Measurements from ENCODE around the gene AMER3.

Gene AMER3

DNA sequence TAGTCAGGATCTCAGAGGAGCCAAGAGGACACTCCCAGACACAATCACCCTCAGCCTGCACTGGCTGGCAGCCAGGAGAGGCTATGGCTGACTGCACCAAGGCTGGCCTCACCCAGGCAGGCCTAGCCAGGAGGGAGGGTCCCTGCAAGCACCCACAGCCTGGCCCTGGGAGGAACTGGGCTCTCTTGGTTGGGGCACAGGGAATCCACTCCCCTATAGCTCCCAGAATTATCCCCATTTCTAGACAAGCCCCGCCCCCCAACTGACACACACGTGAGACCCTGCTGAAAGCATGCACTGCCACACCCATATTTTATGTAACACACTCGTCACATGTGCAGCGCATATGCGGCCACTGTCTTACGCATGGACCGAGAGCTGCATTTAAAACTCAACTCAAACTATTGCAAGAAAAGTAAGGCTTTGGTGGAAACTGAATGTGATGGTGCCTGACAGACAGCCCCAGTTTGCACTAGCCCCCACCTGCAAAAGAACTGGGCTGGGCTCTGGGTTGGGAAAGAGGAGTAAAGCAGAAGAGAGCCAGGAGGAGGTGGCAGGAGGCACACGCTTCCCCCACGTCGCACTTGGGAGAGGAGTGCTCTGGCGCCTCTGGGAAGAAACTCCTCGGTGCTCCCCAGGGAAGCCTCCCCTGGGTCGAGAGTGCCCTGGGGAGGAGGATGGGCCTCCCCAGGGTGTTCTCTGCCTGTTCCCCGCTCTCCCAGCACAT is 52.5 kb downstream of the AMER3 start:
- DNase-seq (ENCODE audit: low read depth), result peak; percentile 23
- TF ChIP-seq, protein P1, sequence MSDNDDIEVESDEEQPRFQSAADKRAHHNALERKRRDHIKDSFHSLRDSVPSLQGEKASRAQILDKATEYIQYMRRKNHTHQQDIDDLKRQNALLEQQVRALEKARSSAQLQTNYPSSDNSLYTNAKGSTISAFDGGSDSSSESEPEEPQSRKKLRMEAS (IDR thresholded peaks at IDR 0.05; ENCODE audit: low read depth, low read length), result no peak
- TF ChIP-seq MYC (IDR thresholded peaks at IDR 0.05; ENCODE audit: low read depth, low read length), result no peak
- TF ChIP-seq, protein P2, sequence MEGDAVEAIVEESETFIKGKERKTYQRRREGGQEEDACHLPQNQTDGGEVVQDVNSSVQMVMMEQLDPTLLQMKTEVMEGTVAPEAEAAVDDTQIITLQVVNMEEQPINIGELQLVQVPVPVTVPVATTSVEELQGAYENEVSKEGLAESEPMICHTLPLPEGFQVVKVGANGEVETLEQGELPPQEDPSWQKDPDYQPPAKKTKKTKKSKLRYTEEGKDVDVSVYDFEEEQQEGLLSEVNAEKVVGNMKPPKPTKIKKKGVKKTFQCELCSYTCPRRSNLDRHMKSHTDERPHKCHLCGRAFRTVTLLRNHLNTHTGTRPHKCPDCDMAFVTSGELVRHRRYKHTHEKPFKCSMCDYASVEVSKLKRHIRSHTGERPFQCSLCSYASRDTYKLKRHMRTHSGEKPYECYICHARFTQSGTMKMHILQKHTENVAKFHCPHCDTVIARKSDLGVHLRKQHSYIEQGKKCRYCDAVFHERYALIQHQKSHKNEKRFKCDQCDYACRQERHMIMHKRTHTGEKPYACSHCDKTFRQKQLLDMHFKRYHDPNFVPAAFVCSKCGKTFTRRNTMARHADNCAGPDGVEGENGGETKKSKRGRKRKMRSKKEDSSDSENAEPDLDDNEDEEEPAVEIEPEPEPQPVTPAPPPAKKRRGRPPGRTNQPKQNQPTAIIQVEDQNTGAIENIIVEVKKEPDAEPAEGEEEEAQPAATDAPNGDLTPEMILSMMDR (IDR thresholded peaks at IDR 0.05; ENCODE audit: low read depth, low read length), result no peak
- TF ChIP-seq POLR2A (IDR thresholded peaks at IDR 0.05; ENCODE audit: extremely low read depth, insufficient read length), result no peak
- H3K4me3 ChIP-seq (ENCODE audit: low read depth, low read length), result no peak overlapping the region

DNA sequence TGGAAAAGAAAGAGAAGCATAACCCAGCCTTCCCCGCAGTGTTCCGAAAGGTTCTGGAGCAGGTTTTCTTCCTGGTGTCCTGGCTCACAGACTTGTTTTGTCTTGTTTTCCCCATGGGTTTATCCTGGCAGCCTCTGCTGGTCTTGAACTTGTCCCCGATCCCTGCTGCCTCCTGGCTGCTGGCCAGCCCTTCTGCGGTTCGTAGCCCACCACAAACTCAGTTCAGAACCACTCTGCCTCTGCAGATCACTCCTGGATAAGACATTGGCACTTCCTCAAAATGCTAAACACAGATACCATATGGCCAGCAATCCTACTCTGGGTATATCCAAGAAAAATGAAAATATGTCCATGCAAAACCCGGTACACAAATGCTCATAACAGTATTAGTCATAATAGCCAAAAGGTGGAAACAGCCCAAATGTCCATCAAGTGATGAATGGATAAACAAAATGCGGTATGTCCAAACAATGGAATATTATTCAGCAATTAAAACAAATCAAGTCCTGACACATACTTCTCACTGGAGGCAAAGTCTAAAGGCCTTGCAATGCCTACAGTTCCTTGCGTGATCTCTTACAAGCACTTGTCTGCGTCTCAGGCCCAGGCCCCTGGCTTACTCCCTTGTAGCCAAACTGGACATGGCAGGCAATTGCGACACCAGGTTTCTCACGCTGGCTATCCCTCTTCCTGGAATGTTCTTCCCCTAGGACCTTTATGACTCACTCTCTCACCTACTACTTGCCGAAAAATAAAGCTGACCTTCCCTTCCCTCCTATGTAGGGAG is 53.3 kb downstream of the AMER3 start:
- 0 out of 2 replicates have a peak, but pooled peaks have one; percentile 12 for TF ChIP-seq MYC (IDR thresholded peaks at IDR 0.05; ENCODE audit: low read depth, low read length)
- TF ChIP-seq, protein P2 (IDR thresholded peaks at IDR 0.05; ENCODE audit: low read depth, low read length), result no peak
- peak; percentile 88 for DNase-seq (ENCODE audit: low read depth)
- no peak overlapping the region for H3K4me3 ChIP-seq (ENCODE audit: low read depth, low read length)

DNA sequence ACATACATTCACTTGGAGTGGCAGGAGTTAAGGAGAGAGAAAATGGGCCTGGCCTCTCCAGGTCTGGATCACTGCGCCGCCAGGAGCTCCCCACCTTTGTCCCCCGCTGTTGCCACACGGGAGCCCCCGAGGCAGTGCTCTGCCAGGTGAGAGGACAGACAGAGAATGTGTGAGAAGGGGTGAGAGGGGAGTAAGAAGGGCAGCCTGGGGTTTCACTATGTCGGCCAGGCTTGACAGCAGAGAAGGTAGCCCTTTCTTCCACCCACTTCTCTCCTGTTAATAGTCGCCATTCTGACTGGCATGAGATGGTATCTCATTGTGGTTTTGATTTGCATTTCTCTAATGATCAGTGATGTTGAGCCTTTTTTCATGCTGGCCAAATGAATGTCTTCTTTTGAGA is 55.1 kb downstream of the AMER3 start:
- DNase-seq (ENCODE audit: low read depth), result no peak
- no peak overlapping the region for H3K4me3 ChIP-seq (ENCODE audit: low read depth, low read length)
- TF ChIP-seq MYC (IDR thresholded peaks at IDR 0.05; ENCODE audit: low read depth, low read length) (no peak), POLR2A (IDR thresholded peaks at IDR 0.05; ENCODE audit: extremely low read depth, insufficient read length) (no peak)
- TF ChIP-seq, protein P2 (IDR thresholded peaks at IDR 0.05; ENCODE audit: low read depth, low read length), result no peak
- TF ChIP-seq, protein P1 (IDR thresholded peaks at IDR 0.05; ENCODE audit: low read depth, low read length), result no peak

DNA sequence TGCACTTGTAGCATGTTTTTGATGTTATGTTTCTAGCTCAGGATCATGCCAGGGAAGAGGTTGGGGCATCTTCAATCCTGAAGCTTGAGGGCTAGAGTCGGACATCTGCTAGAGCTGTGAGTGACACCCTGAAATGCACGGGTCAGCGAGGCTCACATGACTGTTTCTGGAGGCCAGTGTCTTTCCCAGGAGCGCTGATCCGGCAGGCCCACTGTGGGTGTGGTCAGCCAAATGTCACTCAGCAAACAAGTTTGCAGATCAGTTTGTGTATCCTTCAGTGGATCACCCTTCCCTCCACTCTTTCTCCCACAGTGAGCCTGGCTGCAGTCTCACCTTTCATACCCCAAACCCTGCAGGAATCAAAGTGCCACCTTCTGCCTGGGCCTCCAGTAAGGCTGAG is 58.4 kb downstream of the AMER3 start:
- no peak for DNase-seq (ENCODE audit: low read depth)
- TF ChIP-seq MYC (IDR thresholded peaks at IDR 0.05; ENCODE audit: low read depth, low read length) (no peak), POLR2A (IDR thresholded peaks at IDR 0.05; ENCODE audit: extremely low read depth, insufficient read length) (no peak)
- TF ChIP-seq, protein P1 (IDR thresholded peaks at IDR 0.05; ENCODE audit: low read depth, low read length), result no peak
- TF ChIP-seq, protein P2 (IDR thresholded peaks at IDR 0.05; ENCODE audit: low read depth, low read length), result no peak
- no peak overlapping the region for H3K4me3 ChIP-seq (ENCODE audit: low read depth, low read length)

DNA sequence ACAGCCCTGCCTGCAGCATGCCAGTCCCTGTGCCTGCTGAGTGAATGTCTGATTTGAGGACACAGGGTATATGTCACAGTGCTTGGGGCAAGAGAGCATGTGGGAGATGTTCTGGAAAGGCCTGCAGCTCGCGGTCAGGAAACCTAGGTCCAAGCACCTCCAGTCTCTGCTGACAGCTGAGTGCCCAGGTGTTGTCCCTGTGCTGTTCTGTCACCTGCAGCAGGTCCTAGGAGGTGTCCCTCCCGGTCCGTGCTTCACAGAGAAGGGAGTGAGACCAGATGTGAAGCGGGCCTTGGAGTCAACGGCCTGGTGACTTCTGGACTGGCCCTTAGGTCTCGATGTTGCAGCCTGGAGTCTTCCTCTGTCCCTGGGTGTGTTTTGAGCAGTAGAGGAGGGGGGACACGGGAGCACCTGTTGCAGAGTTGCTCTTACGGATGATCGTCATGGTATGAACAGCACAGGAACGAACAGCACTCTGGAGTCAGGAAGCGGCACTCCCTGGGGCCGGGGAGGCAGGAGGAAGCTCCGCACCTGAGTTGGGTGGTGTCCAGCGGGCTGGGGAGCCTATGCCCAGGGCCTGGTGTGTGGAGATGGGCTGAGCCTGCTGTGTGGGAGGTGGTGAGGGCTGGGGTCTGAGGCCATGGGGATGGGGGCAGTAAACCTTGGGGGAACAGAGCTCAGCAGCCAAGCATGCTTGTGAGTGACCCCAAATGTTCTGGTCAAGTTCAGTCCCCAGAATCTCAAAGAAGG is 59.8 kb downstream of the AMER3 start:
- no peak for DNase-seq (ENCODE audit: low read depth)
- no peak overlapping the region for H3K4me3 ChIP-seq (ENCODE audit: low read depth, low read length)
- TF ChIP-seq MYC (IDR thresholded peaks at IDR 0.05; ENCODE audit: low read depth, low read length), result no peak
- TF ChIP-seq POLR2A (IDR thresholded peaks at IDR 0.05; ENCODE audit: extremely low read depth, insufficient read length), result no peak
- TF ChIP-seq, protein P1 (IDR thresholded peaks at IDR 0.05; ENCODE audit: low read depth, low read length), result no peak
- TF ChIP-seq, protein P2 (IDR thresholded peaks at IDR 0.05; ENCODE audit: low read depth, low read length), result no peak
